Muscle of arm (tissue), 12 donors: ENCODE results near the gene SPAG16. TPM values are rescaled to one million over a fixed set of nuclear protein-coding genes. Genes with fewer than 3 reads are reported as not detected.

Source experiments
- DNase-seq: peaks from one replicate; pipeline ENCODE4 v3.0.0-alpha.2; 2013
- polyA plus RNA-seq, 12 donors: library from polyadenylated mRNA; unstranded; fragments of 120-200 nt; gene quantifications; one replicate each; pipeline ENCODE4 v1.2.1, GENCODE V29; 2013; ENCODE audit not compliant: insufficient read length in 12 of 12

Gene SPAG16
- polyA plus RNA-seq, 12 donors: 16.0 to 36.6 (median 21.1) TPM; not detected in 1

DNA sequence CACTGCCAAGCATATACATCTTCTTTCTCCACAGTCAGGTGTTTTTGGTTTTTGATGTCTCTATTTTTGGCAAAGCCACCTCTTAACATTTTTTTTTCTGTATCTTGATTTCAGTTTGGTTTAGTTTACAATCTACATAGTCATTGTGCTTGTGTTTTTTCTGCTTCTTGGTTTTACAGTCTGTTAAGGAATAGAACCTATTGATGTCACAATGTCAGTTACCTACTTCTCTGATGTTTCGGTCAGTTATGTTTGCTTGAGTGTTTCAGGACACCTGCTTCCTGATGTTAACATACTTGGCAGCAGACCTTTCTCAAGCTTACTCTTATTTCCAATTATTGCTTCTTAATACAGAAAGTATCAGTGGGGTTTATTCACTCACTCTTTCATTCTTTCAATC, 253.3 kb downstream of the SPAG16 start:
- no peak for DNase-seq

DNA sequence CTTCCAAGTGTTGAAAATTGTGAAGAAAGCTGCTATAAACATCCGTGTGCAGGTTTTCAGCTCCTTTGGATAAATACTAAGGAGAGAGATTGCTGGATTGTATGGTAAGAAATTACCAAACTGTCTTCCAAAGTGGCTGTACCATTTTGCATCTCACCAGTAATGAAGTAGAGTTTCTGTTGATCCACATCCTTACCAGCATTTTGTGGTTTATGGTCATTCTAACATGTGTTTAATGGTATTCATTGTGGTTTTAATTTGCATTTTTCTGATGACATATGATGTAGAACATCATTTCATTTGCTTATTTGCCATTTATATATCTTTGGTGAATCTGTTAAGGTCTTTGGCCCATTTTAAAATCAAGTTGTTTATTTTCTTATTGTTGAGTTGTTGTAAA, 260.7 kb downstream of the SPAG16 start:
- DNase-seq: no peak

DNA sequence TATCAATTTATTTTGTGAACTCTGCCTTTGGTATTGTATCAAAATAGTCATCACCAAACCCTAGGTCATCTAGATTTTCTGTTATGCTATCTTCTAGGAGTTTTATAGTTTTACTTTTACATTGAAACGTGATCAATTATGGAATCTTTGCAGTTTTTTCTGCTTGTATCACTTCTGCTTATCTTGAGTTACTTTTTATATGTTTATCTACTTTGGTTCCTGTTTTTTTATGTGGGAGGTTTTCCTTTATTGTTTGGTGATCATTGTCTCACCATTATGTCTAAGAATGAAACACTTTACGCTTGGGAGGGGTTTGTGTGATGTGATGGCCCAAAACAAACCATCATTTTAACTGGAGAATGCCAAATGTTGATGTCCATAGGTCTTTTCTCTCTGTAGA, 261.2 kb downstream of the SPAG16 start:
- no peak for DNase-seq

DNA sequence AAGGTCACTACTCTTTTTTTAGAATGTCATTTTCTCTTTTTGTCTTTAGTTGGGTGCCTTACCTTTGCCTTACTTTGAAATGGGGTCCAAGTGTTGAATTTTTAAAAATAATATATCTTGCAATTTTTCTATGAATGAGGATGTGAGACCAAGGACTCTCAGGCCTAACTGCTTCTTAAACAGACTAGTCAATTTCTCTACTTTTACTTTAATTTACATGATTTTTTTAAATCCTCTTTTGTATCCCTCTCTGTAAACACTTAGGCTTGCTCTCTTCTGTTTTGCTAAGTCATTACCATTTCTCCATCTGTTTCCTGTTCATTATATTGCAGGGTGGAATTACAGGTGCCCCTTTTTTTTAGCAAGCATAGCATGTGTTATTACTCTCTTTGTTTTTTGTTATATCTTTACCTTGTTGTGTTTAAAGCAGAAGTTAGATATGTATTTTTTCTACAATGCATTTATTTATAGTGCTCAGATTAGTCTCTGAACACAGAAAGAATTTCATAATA, 261.8 kb downstream of the SPAG16 start:
- no peak for DNase-seq

DNA sequence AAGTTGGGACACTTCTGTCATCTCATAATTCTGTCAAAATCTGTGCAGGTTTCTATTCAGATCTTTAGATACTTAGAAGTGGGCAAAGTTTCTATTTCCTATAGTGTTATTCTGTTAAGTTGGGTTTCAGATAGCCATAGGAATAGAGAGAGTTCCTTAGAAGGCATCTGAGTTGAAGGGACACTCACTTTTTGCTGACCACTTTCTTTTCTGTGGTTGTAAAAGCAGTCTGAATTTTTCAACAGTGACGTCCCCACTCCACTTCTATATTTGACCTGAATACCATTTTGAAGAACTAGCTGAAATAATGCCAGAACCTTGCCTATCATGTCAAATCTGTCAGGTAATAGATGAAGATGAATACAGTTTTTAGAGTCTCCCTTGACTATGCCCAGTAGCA, 267.3 kb downstream of the SPAG16 start:
- DNase-seq: no peak

DNA sequence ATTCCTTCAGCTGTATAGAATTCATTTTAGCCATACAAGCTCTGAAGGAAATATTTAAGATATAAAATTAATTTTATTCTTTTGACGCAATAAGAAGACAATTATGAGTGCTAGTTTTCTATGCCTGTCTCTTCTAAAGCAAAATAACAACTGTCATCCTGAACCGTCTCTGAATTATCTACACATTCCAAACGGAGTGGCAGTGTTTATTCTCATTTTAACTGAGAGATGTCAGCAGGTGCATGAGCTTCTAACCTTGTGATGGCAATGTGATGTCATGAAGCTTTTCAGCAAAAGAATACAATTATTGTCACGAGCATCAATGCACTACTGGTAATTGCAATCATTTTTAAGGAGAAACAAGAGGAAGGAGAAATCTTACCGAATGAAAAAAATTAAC, 274.8 kb downstream of the SPAG16 start:
- DNase-seq: no peak

DNA sequence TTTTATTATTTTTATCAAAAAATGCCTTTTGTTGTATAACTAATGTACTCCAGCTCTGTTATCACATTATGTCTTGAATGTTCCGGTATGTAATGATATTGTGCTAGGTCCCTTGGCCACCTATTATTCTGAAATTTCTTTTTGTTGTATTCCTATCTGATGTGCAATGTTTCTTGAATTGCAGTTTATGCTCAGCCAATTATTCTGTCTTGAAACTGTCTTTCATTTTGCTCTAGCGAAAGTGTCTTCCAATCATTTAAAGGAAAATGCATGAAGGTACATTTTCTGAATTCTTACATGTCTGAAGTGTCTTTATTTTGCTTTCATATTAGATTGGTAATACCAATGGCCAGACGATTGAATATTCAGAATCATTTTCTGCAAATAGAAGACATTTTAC, 277.5 kb downstream of the SPAG16 start:
- DNase-seq: no peak

DNA sequence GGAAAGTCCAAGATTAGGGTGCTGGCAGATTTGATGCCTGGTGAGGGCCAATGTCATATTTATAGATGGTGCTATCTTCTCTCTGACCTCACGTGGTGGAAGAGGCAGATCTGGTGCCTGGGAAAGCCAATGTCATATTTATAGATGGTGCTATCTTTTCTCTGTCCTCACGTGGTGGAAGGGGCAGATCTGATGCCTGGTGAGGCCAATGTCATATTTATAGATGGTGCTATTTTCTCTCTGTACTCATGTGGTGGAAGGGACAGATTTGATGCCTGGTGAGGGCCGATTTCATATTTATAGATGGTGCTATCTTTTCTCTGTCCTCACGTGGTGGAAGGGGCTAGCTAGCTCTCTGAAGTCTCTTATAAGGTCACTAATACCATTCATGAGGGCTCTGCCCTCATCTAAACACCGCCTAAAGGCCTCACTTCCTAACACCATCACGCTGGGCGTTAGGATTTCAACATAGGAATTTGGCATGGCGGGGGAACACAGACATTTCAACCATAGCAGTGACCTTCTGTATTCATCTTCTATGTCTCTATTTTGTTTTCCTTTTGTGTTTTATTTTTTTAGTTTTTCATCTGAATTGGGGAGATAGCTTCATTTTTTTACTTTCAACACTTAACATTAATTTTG, 278.4 kb downstream of the SPAG16 start:
- DNase-seq: no peak

DNA sequence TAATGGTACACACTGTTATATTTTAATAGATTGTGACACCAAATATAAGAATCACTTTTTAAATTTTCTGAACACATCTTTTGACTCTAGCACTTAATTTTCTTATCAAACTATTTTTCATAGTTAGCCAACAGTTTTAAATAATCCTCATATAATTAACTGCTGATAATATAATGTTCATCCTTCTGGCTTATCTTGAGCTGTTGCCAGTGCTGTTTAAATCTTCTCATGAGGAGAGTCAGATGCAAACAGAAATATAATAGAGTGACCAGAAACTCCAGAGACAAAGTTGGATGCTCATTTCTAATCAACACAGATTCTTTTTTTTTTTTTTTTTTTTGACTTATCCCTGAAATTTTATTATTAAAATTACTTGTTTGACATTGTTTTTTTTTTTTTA, 282.6 kb downstream of the SPAG16 start:
- no peak for DNase-seq

DNA sequence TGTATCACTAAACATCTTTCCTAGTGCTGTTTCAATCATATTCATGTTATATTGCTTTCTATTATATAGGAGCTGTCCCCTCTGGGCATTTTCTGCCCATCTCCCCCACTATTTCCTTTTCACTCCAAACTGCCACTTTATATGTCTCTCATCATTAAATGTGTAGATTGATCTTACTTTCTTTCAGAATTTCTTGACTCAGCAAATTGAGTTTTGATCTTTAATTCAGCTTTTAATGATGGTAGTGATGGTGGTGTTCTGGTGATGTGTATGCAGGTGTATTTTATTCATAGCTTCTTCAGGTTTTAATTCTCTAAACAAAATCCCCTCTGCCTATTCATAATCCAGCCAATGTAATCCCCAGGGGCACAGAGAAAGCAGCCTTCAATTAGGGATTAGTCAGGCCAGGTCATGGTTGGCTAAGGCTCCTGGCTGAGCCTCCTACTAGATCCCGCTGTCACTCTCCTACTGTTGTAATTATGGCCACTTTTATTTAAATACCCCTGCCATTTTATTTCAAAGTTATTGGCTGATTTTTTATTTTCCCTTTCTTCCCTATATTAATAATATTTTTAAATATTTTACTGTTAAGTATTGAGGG, 325.4 kb downstream of the SPAG16 start:
- DNase-seq: no peak

DNA sequence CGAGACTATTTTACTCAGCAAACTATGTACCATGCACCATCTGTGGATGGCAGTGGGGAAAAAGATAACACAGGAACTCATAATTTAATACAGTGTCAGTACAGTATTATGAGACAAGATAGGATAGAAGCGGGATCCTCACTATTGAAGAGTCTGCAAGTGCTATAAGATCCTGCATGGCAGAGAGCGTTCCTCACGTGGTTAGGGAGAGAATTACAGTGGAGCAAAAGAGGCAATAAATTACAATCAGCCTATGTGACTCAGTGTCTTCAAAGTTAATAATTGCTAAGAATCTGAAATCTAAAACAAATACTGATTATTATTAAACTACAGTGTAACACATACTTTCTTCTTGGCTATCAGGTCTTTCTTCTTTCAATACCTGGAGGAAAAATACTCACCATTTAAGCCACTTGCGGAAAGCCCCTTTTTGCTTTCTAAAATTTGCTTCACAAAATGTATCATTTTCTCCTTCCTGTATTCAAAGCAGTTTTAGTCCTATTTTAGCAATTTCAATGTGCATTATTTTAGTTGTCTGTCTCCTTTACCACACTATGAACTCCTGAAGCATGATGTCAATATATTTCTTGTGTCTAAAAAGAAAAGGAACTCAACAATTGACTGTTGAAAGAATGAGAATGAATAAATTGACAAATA, 342.9 kb downstream of the SPAG16 start:
- DNase-seq: no peak

DNA sequence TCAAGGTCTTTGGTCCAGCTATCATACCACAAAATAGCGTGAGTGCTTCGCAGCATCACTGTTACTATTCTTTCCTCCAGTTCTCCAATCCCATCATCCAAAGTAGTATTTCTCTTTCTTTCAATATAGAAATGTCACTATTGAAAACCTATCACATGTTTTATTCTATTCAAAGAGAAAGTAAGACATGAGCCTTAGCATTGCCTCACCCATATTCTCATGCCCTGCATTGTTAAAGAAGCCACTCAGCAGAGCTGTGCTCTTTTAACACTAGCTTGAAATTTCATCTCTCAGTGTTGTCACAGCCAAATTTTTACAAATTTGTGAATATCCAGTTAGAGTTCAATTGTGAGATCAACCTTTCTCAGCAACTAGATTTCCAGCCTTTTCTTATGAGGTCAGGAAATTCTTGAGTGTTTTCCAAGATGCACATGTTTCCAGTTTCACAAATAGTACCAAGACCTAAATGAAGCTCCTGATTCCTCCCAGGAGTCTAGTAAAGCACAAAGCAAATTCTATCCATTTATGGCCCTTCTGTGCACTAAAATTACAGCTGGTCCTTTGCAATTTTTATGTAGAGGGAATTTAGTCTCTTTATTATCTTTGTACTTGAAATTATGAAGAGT, 343.7 kb downstream of the SPAG16 start:
- DNase-seq: peak; percentile 2

DNA sequence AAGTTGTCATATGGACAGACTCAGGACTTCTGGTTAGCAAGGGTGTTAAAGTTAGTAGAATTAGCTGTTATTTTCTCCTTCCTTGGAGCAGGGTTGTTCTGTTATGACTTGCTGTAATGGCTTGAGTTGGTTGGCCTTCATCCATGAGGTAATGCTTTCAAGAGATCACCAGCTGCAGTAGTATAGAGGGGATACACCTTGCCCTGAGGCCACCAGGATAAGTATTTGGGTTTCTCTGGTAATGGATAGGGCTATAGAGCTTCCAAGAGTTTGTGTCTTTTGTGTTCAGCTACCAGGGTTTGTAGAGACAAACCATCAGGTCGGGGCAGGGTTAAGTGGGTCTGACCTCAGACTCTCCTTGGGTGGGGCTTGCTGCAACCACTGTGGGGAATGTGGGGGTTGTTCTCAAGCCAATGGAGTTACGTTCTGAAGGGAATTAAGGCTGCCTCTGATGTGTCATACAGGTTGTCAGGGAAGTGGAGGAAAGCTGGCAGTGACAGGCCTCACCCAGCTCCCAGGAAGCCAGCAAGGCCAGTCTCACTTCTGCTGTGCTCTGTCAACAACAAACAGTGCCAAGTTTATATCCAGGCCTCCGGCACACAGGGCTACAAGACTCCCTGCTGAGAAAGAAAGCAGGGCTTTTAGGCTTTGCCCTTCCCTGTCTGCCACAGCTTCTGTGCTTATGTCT, 356.6 kb downstream of the SPAG16 start:
- DNase-seq: no peak

DNA sequence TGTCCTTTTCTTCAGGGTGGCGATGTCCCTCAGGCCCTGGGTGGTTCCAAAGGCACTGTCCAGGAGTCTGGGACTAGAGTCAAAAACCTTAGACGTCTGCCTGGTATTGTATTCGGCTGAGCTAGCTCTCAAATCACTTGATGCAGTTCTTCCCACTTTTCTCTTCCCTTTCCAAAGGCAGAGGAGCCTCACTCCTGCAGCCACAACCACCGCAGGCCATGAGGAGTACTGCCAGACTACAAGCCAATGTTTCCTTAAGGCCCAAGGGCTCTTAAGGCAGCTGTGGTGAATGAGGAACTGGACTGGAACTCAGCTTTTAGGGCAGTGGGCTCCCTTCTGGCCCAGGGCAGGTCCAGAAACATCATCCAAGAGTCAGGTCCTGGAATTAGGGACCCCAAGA, 360.7 kb downstream of the SPAG16 start:
- no peak for DNase-seq

DNA sequence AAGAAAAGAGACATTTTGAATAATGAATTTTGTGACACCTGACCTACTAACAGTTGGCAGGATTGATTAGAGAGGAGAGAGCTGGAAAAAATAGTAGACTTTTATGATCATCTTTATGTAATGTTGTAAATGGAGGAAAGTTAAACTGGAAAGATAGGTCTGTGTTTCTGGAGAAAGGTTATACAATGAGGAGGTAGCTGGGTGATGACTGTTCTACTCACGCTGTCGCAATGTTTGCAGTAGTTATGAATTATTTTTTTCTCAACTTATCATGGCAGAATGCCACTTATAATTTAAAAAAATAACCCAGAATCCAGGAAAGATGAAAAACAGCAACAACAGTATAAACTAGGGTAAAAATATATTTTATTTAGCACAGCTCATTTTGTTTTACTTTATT, 364.9 kb downstream of the SPAG16 start:
- DNase-seq: no peak

DNA sequence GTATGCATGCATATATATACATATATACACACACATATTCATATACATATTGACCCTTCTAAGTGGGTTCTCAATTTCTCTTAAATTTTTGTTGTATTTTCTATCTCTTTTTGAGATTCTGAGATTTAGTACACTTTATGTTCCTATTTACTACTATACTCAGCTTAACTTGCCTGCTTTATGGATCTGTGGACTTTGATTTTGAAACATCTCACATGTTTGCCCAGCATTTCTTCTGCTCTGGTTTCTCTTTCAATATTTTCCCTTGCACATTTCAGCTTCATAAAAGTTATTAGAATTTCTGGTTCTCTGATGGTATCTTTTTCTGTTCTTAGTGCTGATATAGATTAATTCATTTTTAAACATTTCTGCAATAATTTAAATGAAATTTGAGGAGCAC, 380.6 kb downstream of the SPAG16 start:
- no peak for DNase-seq

DNA sequence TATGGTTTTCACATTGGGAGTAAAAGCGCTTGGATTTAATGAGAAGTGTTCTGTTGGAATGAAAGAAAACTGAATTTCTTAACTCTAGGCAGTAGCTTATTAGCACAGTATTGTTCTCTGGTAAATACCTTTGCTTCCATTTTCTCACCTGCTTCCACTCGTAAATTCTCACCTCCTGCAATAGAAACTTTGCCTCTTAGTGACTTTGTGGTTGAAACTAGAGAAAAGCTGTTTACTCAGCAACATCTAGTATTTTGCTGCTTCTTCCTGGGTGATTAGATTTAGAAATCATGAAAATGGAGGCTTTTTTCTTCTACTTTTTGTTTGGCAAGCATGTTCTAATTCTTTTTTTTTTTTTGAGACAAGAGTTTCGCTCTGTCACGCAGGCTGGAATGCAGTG, 385.4 kb downstream of the SPAG16 start:
- no peak for DNase-seq

DNA sequence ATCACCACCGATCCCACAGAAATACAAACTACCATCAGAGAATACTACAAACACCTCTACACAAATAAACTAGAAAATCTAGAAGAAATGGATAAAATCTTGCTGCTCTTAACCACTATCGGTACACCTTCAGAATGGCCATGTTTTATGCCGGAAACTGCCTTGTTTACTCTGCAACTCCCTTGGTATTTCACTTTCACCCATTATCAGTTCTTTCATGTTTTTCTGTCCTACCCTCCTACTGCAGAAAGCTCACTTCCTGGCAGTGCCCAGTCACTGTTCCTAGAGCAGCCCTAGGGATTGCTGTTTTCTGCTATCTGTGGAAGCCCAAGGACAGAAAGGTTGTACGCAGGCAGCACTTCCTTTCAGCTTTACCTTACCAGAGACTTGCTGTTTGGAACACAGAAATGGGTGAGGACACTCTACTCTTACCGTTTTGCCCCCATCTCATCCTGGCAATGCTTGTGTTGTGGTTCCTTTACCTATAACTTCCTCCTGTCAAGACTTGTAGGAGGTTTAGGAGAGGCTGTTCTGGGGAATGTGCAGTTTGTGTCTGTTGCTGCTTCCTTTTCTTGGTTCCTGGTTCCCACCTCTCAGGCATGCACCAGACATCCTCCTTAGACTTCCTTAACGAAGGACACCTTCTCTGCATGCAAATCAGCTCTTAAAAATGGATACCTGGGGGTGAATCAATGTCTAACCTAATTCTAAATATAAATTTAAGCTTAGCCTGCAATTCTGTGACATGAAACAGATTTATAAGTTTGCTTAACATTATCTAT, 394.4 kb downstream of the SPAG16 start:
- no peak for DNase-seq

DNA sequence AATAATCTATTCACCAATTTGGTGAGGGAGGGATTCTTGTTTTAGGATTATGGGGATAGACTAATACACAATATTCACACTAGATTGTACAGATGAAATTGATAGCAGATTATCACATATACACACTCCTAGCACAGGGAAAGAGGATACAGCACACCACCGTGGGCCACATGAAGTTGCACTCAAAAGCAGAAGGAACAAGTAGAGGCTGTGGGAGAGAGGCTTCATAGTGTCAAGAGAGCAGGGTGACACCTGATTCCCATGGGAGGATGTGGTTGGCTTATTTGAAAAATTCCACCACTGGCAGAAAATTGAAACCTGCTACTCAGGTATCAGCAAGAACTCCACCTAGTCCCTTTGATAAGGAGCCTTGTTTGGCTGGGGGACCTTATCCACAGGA, 395.6 kb downstream of the SPAG16 start:
- DNase-seq: no peak

DNA sequence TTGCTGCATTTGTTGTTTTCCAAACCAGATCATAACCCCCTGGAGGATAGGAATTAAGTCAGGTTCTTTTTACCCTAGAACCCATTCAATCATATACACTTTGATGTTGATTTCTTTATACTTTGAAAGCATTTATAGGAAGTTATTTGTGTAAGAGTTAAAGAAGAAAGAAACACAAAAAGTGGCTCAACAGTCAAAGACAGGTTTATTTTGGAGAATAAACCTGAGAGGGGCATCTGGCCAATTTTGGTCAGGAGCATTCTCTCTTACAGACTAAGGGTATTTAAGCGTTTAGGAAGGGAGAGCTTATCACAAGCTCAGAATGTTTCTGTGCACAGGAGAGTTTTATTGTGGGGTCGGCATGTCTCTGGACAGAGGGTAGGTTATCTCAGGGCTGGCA, 398.0 kb downstream of the SPAG16 start:
- no peak for DNase-seq

DNA sequence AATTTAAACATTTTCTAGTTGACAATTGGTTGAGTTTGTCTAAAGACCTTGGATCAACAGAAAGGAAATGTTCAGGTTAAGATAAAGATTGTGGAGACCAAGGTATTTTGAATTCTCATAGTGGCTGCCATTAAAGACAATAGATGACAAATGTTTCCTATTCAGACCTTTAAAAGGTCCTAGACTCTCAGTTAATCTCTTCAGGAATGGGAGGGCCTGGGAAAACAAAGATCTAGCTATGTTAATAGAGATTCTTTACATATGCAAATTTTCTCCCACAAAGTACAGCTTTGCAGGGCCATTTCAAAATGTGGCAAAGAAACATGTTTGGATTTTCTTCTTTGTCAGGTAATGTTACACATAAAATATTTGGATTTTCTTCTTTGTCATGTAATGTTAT, 403.9 kb downstream of the SPAG16 start:
- no peak for DNase-seq
